ENCODE results near the gene GRIN3B.

GRIN3B gene

DNA sequence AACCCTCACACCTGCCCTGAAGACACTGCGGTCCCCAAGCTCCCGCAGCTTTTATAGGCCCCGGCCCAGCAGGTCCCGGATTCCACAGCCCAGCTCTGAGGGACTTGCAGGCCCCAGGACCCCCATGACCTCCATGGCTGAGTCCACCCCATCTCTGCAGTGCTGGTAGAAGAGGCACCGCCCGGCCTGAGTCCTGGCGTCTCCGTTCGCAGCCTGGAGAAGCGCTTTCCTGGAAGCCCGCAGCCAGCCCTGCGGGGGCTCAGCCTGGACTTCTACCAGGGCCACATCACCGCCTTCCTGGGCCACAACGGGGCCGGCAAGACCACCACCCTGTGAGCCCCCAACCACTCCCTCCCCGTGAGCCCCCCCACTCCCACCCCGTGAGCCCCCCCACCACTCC, 48.9 kb downstream of the GRIN3B start:
- no peak for DNase-seq (ENCODE audit: low read depth)

DNA sequence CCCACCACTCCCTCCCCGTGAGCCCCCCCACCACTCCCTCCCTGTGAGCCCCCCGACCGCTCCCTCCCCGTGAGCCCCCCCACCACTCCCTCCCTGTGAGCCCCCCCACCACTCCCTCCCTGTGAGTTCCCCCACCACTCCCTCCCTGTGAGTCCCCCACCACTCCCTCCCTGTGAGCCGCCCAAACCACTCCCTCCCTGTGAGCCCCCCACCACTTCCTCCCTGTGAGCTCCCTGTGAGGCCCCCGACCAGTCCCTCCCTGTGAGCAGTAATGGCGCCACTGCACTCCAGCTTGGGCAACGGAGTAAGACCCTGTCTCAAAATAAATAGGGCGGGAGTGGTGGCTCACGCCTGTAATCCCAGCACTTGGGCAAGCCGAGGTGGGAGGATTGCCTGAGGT, 49.6 kb downstream of the GRIN3B start:
- H3K4me3 ChIP-seq (ENCODE audit: low read depth, low read length): no peak overlapping the region
- TF ChIP-seq, protein P1, sequence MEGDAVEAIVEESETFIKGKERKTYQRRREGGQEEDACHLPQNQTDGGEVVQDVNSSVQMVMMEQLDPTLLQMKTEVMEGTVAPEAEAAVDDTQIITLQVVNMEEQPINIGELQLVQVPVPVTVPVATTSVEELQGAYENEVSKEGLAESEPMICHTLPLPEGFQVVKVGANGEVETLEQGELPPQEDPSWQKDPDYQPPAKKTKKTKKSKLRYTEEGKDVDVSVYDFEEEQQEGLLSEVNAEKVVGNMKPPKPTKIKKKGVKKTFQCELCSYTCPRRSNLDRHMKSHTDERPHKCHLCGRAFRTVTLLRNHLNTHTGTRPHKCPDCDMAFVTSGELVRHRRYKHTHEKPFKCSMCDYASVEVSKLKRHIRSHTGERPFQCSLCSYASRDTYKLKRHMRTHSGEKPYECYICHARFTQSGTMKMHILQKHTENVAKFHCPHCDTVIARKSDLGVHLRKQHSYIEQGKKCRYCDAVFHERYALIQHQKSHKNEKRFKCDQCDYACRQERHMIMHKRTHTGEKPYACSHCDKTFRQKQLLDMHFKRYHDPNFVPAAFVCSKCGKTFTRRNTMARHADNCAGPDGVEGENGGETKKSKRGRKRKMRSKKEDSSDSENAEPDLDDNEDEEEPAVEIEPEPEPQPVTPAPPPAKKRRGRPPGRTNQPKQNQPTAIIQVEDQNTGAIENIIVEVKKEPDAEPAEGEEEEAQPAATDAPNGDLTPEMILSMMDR (IDR thresholded peaks at IDR 0.05; ENCODE audit: low read depth, low read length, missing control alignments): no peak
- no peak for DNase-seq (ENCODE audit: low read depth)

More for the DNA sequence above, 48.9 kb downstream of the GRIN3B start:
- TF ChIP-seq, protein P1 (IDR thresholded peaks at IDR 0.05; ENCODE audit: low read depth, low read length, missing control alignments): no peak
- no peak overlapping the region for H3K4me3 ChIP-seq (ENCODE audit: low read depth, low read length)

GRCh38 chr19:1050989-1051788, 51.0 kb downstream of the GRIN3B start:
- TF ChIP-seq, protein P1 (IDR thresholded peaks at IDR 0.05; ENCODE audit: low read depth, low read length, missing control alignments): no peak
- H3K4me3 ChIP-seq (ENCODE audit: low read depth, low read length): no peak overlapping the region
- DNase-seq (ENCODE audit: low read depth): no peak

DNA sequence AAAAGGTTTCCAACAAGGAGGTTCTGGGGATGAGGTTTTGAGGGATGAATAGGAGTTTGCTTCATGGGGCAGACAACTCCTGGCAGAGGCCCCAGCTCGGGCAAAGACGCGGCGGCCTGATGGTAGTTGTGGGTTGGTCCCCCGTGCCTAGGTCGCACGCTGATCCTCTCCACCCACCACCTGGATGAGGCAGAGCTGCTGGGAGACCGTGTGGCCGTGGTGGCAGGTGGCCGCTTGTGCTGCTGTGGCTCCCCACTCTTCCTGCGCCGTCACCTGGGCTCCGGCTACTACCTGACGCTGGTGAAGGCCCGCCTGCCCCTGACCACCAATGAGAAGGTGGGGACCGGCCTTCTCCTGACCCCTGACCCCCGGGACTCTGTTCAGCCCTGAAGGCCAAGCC, 51.6 kb downstream of the GRIN3B start:
- no peak for DNase-seq (ENCODE audit: low read depth)
- TF ChIP-seq, protein P1 (IDR thresholded peaks at IDR 0.05; ENCODE audit: low read depth, low read length, missing control alignments): no peak
- H3K4me3 ChIP-seq (ENCODE audit: low read depth, low read length): no peak overlapping the region

- DNase-seq (ENCODE audit: low read depth): no peak
- no peak overlapping the region for H3K4me3 ChIP-seq (ENCODE audit: low read depth, low read length)
- TF ChIP-seq, protein P1 (IDR thresholded peaks at IDR 0.05; ENCODE audit: low read depth, low read length, missing control alignments): no peak
Measured at GRCh38 chr19:1052349-1052975, 52.2 kb downstream of the GRIN3B start.

- DNase-seq (ENCODE audit: low read depth): no peak
- H3K4me3 ChIP-seq (ENCODE audit: low read depth, low read length): no peak overlapping the region
- TF ChIP-seq, protein P1 (IDR thresholded peaks at IDR 0.05; ENCODE audit: low read depth, low read length, missing control alignments): no peak
Measured at GRCh38 chr19:1053176-1054101, 53.2 kb downstream of the GRIN3B start.
